GM18951 (cell line): ENCODE results near the gene CRIM1.

Source experiments
- POLR2A ChIP-seq: IDR thresholded peaks from 4 replicates; pipeline ENCODE4 v1.6.1; 2011; ENCODE audit warnings: mild to moderate bottlenecking; ENCODE audit not compliant: insufficient read length, insufficient read depth; ENCODE audit errors: extremely low read depth
- in situ Hi-C: fragments of 300-500 bp; cut with MboI; formaldehyde crosslinking; loops from one replicate; pipeline ENCODE4 v1.12.0; 2022; ENCODE audit warnings: low sequenced_read_pairs, mixed read lengths, inconsistent platforms; ENCODE audit not compliant: unreplicated experiment

CRIM1 gene

DNA sequence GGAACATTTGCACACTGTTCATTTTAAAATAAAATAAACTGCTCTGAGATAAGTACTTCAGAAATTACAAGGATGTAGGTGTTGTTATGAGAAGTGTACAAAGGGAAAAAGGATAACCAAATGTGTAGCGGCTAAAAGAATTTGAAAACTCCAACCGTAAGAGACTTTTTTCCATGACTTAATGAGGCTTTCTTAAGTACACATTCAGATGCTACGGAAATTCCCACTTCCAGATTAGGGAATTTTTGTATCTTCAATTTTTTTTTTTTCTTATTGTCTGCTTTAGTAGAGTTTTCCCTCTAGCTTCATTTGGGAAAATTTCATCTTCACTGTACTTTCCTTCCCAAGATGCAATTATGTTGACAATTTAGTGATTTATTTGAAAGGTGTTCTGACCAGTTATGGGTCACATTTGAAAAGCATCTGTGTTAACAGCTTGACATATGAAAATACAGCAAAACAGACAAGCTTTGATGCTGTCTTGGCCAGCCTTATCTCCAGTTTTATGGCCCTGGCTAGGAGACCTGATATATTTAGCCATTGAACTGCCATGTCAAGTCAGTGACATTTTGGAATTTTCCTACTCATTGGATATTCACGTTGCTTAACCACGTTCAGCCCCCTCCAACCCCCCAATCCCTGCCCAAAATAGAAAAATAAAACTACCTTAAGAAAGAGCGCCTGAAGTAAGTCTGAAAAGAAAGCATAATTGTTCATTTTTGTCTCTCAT lies 136.8 kb downstream of the CRIM1 start:
- in situ Hi-C loops, result no loop called here
- TF ChIP-seq POLR2A, result no peak

DNA sequence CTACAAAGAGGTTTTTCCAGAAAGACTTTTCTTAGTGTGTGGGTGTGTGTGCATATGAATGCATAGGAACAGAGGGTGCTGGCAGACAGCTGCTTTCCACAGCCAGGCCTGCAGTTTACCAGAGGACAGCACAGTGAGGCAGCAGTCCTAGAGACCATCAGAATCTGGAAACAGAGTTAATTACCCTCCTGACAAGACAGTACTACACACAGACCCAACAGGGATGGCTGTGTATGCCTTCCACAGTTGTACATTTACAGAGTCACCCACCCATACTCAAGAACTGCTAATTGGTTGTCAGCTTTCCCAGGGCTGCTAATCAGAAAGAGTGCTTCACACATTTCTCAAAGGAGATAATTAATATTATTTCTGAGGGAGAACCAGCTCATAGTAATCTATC lies 137.7 kb downstream of the CRIM1 start:
- no peak for TF ChIP-seq POLR2A
- in situ Hi-C loops, result no loop called here

DNA sequence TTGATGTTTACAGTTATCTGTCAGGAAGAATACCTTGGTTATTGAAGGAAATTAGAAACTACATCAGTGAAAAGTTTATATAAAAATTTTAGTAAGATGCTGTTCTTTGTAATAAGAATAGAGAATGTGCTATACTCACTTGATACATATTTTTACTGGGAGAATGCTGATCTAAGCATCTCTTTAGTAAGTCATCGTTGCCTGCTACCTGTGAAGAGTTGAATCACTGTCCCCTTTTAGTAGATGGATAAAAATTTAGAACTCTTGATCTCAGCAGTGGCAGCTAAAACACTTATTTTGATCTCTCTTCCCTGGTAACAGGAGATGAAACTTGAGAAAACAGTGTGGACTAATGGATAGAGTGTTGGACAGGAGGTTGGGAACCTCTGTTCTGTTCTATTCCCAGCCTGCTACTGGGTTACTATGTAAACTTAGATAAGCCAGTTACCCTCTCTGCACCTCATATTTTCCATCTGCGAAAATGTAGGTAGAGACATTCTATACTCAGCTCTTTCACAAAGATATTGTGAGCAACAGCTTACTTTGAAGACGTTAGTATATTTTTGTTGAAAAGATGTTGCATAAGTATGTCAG lies 142.1 kb downstream of the CRIM1 start:
- TF ChIP-seq POLR2A, result no peak
- in situ Hi-C loops, result no loop called here

DNA sequence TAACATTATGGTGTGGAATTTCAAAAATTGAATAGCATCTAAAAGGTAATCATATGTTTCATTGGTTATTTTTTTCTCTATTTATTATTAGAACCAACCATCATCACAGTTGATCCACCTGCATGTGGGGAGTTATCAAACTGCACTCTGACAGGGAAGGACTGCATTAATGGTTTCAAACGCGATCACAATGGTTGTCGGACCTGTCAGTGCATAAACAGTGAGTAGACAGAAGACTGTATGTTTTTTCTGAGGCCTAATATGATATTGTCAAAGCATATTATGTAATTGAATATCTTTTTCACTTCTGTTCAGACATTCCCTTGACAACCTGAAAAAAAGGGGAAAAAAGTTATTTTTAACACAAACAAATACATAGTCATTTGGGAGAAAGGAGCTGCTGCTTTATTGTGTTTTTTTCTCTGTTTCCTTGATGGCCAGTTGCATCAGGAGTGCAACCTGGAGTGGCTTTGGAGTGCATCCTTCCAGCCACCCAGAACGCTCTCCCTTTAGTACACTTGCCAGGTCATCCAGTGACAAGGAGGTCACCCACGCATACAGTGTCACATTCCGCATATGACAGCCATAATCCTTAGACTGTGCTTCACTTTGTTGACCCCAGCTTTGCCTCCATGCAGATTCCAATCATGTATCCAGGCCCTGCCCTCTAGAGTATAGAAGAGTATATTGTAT lies 143.7 kb downstream of the CRIM1 start:
- in situ Hi-C loops, result no loop called here
- no peak for TF ChIP-seq POLR2A

- TF ChIP-seq POLR2A, result no peak
- in situ Hi-C loops, result no loop called here
Measured at GRCh38 chr2:36500072-36500471, 144.5 kb downstream of the CRIM1 start.

- in situ Hi-C loops, result no loop called here
Measured at GRCh38 chr2:36502081-36502480, 146.5 kb downstream of the CRIM1 start.

DNA sequence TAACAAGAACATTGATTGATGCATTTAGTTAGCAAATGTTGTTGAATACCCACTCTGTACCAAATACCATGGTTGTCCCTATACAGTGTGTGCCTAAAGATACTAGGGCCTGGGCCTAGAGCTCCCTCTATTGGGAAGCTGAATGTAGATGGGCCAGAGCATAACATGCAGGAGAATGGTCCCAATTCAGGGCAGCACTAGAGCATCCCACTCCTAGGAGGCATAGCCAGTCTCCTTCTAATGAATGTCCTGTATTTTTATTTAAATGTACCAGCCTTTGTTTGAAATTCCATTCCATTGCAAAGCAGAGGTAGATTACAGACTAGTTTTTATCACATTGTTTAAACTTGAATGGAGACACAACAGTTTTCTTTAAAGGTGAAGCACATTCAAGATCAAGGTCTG lies 151.8 kb downstream of the CRIM1 start:
- TF ChIP-seq POLR2A, result no peak
- in situ Hi-C loops, result no loop called here

More at GRCh38 chr2:36502081-36502480, 146.5 kb downstream of the CRIM1 start:
- TF ChIP-seq POLR2A, result no peak

- TF ChIP-seq POLR2A, result no peak
- in situ Hi-C loops, result no loop called here
Measured at GRCh38 chr2:36509075-36509474, 153.5 kb downstream of the CRIM1 start.

- in situ Hi-C loops, result no loop called here
- TF ChIP-seq POLR2A, result no peak
Measured at GRCh38 chr2:36511858-36512603, 156.5 kb downstream of the CRIM1 start.

- TF ChIP-seq POLR2A, result no peak
- in situ Hi-C loops, result no loop called here
Measured at GRCh38 chr2:36512705-36513104, 157.1 kb downstream of the CRIM1 start.

DNA sequence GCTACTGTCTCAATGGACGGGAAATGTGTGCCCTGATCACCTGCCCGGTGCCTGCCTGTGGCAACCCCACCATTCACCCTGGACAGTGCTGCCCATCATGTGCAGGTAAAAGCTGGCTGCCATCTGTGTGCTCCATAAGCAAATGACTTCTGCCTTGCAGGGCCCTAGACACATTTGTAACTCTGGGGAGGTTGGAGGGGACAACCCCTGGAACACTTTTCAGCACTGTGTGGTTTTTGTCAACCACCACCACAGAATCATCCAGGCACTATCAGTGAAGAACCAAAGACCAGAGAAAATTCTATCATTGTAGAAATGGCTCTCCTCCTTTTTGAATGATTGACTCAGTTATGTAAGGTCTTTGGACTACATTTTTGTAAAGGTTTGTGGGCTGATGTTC lies 158.1 kb downstream of the CRIM1 start:
- in situ Hi-C loops, result no loop called here
- no peak for TF ChIP-seq POLR2A

- in situ Hi-C loops, result no loop called here
- TF ChIP-seq POLR2A, result no peak
Measured at GRCh38 chr2:36515538-36515937, 160.0 kb downstream of the CRIM1 start.

GRCh38 chr2:36516136-36516870 lies 160.7 kb downstream of the CRIM1 start:
- in situ Hi-C loops, result no loop called here
- TF ChIP-seq POLR2A, result no peak

- in situ Hi-C loops, result no loop called here
- TF ChIP-seq POLR2A, result no peak
Measured at GRCh38 chr2:36520431-36520830, 164.9 kb downstream of the CRIM1 start.
